GM19099 (cell line): ENCODE results near the gene DPH2.

Experiments
- POLR2A ChIP-seq: IDR thresholded peaks from 3 replicates; pipeline ENCODE4 v1.6.1; 2011; ENCODE audit warnings: low read depth; ENCODE audit not compliant: insufficient read length; ENCODE audit errors: extremely low read depth

The DPH2 gene

DNA sequence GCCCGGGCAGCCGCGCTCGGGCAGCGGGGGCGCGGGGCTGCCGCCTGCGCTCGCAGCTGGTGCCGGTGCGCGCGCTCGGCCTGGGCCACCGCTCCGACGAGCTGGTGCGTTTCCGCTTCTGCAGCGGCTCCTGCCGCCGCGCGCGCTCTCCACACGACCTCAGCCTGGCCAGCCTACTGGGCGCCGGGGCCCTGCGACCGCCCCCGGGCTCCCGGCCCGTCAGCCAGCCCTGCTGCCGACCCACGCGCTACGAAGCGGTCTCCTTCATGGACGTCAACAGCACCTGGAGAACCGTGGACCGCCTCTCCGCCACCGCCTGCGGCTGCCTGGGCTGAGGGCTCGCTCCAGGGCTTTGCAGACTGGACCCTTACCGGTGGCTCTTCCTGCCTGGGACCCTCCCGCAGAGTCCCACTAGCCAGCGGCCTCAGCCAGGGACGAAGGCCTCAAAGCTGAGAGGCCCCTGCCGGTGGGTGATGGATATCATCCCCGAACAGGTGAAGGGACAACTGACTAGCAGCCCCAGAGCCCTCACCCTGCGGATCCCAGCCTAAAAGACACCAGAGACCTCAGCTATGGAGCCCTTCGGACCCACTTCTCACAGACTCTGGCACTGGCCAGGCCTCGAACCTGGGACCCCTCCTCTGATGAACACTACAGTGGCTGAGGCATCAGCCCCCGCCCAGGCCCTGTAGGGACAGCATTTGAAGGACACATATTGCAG, 33.2 kb upstream of the DPH2 start:
- no peak for TF ChIP-seq POLR2A

DNA sequence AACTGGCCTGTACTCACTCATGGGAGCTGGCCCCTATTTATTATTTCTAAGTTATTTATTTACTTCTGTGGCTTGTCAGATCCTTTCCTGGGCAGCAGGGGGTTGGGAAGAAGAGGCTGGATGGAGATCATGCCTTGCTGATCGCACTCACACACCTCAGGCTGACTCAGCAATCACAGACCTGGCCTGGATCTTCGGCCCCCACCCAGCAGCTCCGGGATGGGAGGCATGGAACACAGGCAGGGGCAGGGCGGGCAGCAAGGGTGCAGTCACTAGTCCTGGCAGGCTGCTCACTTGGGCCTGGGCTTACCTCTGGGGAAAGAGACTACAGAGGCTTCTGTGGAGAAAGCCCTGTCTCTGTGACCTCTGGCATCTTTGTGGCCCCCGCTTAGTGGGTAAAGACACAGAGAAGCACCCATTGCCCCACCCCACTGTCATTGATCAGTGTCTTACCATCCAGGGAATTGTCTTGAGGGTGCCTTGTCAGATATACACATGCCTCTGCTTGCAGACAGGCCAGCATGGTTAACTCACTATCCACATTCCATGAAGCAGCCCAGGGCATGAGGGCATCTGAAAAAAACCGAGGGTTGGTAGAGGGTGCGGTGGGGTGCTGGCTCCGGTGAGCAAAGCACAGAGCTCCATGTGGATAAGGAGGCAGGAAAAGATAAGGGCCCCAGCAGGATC, 32.5 kb upstream of the DPH2 start:
- TF ChIP-seq POLR2A, result no peak

DNA sequence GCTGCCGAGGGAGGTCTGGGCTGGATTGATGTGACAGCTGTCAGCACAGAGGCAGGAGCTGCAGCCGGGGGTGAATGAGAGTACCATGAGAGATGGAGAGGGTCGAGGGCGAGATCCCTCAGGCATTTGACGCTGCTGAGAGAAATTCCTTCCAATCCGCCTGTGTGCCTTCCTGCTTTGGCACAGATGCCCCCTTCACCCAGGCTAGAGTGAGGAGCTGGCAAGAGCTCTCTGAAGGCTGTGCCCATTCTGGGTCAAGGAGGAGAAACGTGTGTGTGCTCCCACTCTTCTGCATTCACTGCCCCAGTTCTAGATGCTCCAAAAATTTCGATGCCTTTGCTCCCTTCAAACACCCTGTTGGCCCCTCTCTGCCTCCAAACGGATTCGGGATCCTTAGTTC, 31.4 kb upstream of the DPH2 start:
- TF ChIP-seq POLR2A, result no peak

DNA sequence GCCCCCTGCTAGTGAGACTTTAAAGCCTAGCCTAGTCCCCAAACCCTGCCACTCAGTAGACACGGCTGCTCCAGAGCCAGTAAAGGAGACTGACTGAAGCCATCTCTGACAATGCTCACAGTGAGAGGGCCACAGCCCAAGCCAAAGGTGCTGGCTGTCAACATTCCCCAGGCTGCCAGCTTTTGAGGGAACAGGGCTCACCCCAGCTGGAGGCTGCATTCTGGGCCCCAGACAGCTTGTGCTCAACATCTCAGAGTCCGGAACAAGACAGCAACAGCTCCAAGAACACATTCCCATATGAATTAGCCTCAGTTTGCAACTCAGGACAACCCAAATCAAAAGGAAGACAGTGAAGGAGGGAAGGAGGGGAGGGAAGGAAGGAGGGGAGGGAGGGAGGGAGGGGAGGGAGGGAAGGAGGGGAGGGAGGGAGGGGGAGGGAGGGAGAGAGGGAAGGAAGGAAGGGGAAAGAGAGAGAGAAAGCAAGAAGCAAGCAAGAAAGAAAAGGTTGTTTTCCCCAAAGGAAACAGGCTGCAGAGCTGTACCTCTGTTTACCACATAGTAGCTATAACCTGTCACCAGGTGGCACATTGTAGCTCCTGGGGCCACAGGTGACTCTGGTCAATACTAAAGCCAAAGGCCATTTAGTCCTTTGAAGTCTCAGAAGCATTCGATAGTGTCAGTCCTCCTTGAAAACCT, 30.8 kb upstream of the DPH2 start:
- TF ChIP-seq POLR2A, result no peak

DNA sequence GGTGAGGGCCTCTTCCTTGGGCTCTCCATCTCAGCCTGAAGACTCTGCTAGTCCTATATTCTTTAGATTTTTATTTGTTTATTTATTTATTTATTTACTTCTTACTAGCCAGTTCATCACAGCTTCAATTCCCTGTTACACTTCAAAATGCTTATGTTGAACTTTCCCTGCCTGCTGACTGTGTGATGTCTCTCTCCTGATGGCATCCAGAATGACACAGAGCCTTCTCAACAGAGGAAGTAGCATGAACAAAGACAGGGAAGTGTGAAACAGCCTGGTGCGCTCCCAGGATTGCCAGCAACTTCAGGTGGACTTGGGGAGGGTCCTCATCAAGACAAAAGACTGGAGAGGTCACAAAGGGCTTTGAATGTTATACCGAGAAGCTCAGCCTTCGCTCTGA, 27.4 kb upstream of the DPH2 start:
- TF ChIP-seq POLR2A, result no peak

DNA sequence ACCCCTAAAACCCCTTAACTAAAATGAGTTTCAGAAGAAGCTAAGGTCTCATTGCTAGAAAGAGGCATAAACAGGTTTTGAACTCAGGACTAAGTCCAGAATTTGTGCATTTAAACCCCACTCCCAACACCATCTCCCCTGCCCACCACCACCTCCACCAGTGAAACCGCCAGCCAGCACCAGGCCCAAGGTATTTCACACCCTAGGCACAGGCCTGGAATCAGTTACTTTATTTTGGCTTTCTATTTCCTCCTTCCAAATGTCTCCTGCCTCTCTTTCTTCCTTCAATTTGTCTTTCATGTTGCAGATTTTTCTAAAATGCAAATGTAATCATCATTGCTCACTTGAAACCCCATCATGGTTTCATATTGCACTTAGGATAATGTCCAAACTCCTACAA, 24.9 kb upstream of the DPH2 start:
- no peak for TF ChIP-seq POLR2A

DNA sequence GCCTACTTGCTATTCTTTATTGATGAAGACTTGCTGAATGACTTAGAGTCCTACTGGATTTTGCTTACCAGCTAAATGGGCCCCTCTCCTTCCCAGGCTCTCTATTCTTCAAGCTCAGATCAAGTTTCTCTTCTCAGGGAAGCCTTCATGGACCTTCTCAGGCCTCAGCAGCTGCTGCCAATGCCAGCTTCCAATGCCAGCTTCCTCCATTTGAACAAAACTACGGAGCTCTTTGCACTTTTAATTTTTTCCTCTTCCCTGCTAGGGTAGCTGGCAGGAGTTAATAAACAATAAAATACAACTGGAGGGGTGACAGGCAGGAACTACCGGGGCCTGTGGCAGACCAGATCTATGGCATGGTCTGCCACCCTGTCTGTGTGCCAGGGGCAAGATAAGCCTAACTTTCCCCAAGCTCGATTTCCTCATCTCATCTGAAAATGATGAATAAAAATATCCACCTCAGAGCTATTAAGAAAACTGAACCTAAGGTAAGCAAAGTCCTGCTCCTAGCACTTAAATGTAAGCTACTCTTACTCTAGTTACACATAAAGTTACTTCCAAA, 24.1 kb upstream of the DPH2 start:
- no peak for TF ChIP-seq POLR2A

DNA sequence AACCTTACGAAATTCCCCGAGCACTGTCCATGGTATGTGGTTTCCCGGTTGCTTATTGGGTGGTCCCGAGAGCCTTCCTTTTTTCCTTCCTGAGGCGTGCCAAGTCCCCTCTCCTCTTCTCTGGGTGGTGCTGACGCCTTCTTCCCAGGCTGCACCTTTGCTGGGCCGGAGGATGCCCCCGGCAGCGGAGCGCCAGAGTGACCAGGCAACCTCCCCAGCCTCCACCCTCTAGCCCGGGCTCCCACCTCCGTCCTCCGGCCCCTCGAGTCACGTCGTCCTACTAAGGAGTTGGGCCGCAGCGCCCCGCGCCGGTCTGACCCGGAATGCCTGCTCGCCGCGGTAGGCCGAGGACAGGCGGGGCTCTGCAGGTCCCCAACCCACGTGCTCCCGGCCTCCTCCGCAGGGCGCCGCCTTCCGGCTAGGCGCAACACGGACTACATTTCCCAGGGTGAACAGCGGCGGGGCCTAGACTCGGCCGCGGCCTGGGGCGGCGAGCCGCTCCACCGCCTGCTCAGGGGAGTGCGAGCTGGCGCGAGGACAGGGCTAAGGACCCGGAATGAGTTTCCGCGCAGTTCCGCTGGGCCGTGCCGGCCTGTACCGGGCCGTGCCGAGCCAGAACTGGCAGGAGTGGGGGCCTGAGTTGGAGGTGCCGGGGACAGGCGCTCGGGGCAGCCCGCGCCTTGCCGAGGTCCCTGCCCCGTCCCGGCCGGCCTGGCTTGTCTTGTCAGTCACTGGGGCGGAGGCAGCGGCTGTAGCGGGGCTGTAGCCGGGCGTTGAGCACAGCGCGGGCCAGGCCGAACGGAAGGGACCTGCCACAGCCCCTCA, 23.4 kb upstream of the DPH2 start, which contains the start of gene IPO13:
TSS of gene IPO13 (plus strand) at position 715 of the 825 bp plus-strand sequence. CDS start 651 bp downstream, outside the sequence.
- TF ChIP-seq POLR2A, result peak; percentile 89

DNA sequence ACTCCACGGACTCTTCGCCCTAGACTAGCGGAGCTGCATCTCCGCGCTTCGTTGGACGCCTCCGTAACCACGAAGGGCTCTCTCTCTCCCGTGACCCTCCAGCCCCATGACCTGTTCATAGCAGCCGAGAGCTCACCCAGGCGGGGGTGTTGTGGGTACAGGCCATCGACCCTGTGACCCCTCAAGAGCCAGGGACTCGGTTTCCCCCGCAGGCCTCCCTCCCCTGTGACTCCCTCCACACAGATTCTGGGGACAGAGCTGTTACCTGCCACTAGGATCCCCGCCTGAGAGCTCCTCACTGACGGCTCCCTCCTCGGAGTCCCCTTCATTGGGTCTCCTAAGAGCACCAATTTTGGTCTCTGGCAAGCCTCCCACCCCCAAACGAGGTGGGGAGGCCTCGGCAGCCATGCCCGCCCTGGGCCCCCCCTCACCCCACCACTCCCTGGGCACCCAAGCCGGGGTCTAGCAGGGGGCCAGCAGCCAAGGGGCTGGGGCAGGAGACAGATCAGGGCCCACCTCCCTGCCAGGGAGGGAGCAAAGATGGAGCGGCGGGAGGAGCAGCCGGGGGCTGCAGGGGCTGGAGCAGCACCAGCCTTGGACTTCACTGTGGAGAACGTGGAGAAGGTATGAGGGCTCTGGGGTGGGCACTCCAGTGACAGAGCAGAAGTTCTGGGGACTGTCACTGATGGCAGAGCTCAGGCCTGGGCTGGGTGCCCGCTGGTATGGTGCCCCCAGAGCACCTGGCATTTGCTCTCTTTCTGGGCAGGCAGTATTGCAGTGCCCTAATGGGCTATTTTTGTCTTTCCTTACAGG, 22.5 kb upstream of the DPH2 start:
- no peak for TF ChIP-seq POLR2A

DNA sequence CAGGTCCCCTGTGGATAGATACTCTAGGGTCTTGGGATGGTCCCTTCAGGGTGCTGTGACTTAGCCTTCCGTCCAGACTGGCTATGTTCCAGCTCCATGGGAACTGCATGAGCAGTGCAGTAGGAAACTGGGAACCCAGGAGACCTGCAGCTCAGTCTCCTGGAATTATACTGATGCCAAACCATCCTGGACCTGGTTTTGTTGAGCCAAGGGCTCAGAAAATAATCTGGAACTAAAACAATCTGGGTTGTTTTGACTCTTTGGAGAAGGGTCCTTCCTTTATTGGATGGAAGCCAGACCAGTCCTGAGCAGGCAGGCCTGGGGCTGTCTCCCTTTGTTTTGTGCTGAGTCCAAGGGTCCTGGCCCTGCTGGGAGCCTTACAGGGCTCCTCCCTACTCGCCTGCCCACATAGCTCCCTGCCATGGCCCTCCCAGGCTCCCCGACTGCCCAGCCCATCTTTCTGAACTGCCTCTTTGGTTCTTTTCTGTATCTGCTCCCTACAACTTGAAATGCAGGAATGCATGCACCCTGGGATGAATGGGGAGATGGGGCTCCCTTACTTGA, 21.9 kb upstream of the DPH2 start:
- no peak for TF ChIP-seq POLR2A

DNA sequence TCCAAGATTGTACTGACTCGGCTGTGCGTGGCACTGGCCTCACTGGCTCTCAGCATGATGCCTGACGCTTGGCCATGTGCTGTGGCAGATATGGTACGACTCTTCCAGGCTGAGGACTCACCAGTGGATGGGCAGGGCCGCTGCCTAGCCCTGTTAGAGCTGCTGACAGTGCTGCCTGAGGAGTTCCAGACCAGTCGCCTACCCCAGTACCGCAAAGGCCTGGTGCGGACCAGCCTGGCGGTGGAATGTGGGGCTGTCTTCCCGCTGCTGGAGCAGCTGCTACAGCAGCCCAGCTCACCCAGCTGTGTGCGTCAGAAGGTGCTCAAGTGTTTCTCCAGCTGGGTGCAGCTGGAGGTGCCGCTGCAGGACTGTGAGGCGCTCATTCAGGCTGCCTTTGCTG, 20.1 kb upstream of the DPH2 start:
- TF ChIP-seq POLR2A, result no peak

DNA sequence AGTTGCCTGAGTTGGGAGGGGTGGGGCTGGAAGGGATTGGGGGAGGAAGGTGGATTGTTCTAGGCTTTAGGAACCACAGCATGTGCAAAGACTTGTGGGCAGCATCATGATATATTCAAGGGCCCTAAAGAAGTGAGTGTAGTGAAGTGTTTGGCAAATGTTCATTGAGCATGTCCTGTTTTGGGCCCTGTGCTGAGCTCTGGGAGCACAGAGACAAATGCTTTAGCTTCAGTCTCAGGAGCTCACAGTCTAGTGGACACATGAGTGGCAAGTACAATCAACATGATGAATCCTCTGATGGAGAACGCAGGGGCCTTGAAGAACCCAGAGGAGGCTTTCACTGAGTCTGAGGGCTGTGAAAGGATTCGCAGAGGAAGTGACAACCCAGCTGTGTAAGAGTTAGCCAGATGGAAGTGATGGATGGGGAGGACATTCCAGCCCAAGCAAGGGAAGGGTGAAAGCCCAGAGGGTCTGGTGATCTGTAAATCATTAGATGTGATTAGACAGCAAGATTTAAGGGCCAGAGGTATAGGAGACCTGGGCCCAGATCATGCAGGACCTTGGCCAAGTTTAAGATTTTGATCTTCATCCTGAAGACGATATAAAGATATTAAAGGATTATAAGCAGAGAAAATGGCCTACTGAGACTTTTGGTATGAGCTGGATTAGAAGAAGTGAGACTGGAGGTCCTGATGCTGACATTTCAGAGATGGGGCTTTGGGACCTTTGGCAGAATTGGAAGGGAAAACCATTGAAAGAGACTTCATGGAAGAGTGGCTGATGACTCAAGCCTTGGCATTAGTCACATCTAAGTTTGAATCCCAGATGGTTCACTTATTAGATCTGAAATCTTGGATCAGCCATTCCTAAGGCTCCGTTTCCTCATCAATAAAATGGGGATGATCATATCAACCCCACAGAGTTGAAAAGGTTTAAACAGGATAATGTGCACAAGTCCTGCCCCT, 18.5 kb upstream of the DPH2 start:
- TF ChIP-seq POLR2A, result no peak
